GM21825 (cell line): ENCODE measurements around the gene CEP170B.
A peak's percentile ranks its signal among the peaks of the same experiment; 100 is the strongest.
"Not testable (repeated sequence)": the region's sequence is repeated elsewhere in the genome, so short reads cannot be mapped to it uniquely, and the experiment has no call there.

Experiments used
- ATAC-seq: cut with Tn5 transposase; IDR thresholded peaks from one replicate; pipeline ENCODE4 v1.9.1; 2021; ENCODE audit warnings: mild to moderate bottlenecking, moderate library complexity; ENCODE audit not compliant: unreplicated experiment

CEP170B gene

GRCh38 chr14:104865081-104865630, at the start of gene CEP170B:
TSS of gene CEP170B (plus strand) at chr14:104865268. CDS start at chr14:104868451, 3,183 bp downstream.
- no peak for ATAC-seq

- ATAC-seq: peak; percentile 13
These were observed 48.5 kb upstream of the CEP170B start for GRCh38 chr14:104816616-104816884.

- ATAC-seq: no peak
These were observed 46.9 kb upstream of the CEP170B start for GRCh38 chr14:104817930-104818713.

- no peak for ATAC-seq
These were observed 46.3 kb upstream of the CEP170B start for GRCh38 chr14:104818714-104819161.

GRCh38 chr14:104819361-104819781, 45.7 kb upstream of the CEP170B start:
- no peak for ATAC-seq

- no peak for ATAC-seq
These were observed 44.3 kb upstream of the CEP170B start for GRCh38 chr14:104820669-104821228.

- ATAC-seq: no peak
These were observed 43.7 kb upstream of the CEP170B start for GRCh38 chr14:104821229-104821945.

GRCh38 chr14:104821971-104822608, 43.0 kb upstream of the CEP170B start:
- no peak for ATAC-seq

- no peak for ATAC-seq
These were observed 42.0 kb upstream of the CEP170B start for GRCh38 chr14:104822821-104823615.

GRCh38 chr14:104824353-104824997, 40.6 kb upstream of the CEP170B start:
- ATAC-seq: no peak

- ATAC-seq: peak; percentile 81
These were observed 38.7 kb upstream of the CEP170B start for GRCh38 chr14:104826189-104826860.

- no peak for ATAC-seq
These were observed 38.2 kb upstream of the CEP170B start for GRCh38 chr14:104826861-104827176.

GRCh38 chr14:104827177-104828055, 37.7 kb upstream of the CEP170B start:
- ATAC-seq: no peak

GRCh38 chr14:104830781-104831180, 34.3 kb upstream of the CEP170B start:
- no peak for ATAC-seq

GRCh38 chr14:104836171-104836935, 28.7 kb upstream of the CEP170B start:
- ATAC-seq: not testable (repeated sequence)

- ATAC-seq: no peak
These were observed 23.3 kb upstream of the CEP170B start for GRCh38 chr14:104841730-104842129.

- ATAC-seq: no peak
These were observed 22.1 kb upstream of the CEP170B start for GRCh38 chr14:104843006-104843405.
